ENCODE results near the gene PIGR. TPM values are rescaled to one million over a fixed set of nuclear protein-coding genes. Genes with fewer than 3 reads are reported as not detected.

PIGR gene
- total and polyA plus RNA-seq, 2 of the 8 experiments (the other 6 are each of a cell fraction or from before 2014, with no cell fraction given), result not detected

- Histone ChIP-seq H2BK15ac (ENCODE audit: low read length) (no peak overlapping the region), H3K4ac (replicated peaks; ENCODE audit: insufficient read length, low read depth, low read length) (no peak overlapping the region), H2BK12ac (ENCODE audit: low read depth, low read length) (no peak overlapping the region), H2AK5ac (ENCODE audit: low read depth, low read length) (no peak overlapping the region), H3K4me3 (ENCODE audit: extremely low read depth in 1 of 4, insufficient read depth in 2 of 4, low read depth in 3 of 4, low read length in 4 of 4) (no peak overlapping the region), H2BK20ac (ENCODE audit: low read length) (no peak overlapping the region), H4K8ac (ENCODE audit: extremely low read depth, insufficient read depth, low read length) (no peak overlapping the region), H3K36me3 (ENCODE audit: control insufficient read depth in 2 of 4, insufficient read depth in 4 of 4, low read length in 3 of 4) (no peaks in the 10 kb centered on the region), H2BK120ac (replicated peaks; ENCODE audit: low read depth, low read length) (no peak overlapping the region), H3K27ac (ENCODE audit: low read depth, low read length) (no peak overlapping the region), H3K23ac (ENCODE audit: insufficient read length) (no peak overlapping the region), H4K91ac (replicated peaks; ENCODE audit: insufficient read length, low read length) (no peak overlapping the region), H3K18ac (ENCODE audit: extremely low read depth, low read length) (no peak overlapping the region), H3K79me1 (ENCODE audit: low read depth, low read length) (no peaks in the 10 kb centered on the region), H3K4me2 (ENCODE audit: insufficient read depth in 1 of 2, low read depth in 2 of 2, low read length in 2 of 2) (no peak overlapping the region), H3K14ac (ENCODE audit: insufficient read length) (no peak overlapping the region), H4K5ac (ENCODE audit: insufficient read length, low read depth, low read length) (no peak overlapping the region), H3K79me2 (ENCODE audit: control insufficient read depth in 1 of 2, insufficient read depth in 2 of 2, low read length in 2 of 2) (no peaks in the 10 kb centered on the region), H3K4me1 (replicated peaks in 1 of 4; ENCODE audit: control insufficient read depth in 3 of 4, insufficient read depth in 4 of 4, low read length in 3 of 4) (peaks cover 0 to 3% (median 0%) of the 10 kb centered on the region in 4 experiments; a peak in 2 of 7 replicates), H2BK5ac (ENCODE audit: low read depth, low read length) (no peak overlapping the region), H3K23me2 (ENCODE audit: low read depth, low read length) (no peaks in the 10 kb centered on the region), H3K9ac (replicated peaks in 1 of 4; ENCODE audit: extremely low read depth in 1 of 4, low read depth in 3 of 4, low read length in 3 of 4) (no peak overlapping the region), H3K56ac (replicated peaks; ENCODE audit: insufficient read length, low read depth, low read length) (no peak overlapping the region), H4K20me1 (replicated peaks in 1 of 2; ENCODE audit: control insufficient read depth in 1 of 2, insufficient read depth in 2 of 2, low read length in 2 of 2) (no peaks in the 10 kb centered on the region), H3K27me3 (replicated peaks in 1 of 4; ENCODE audit: control insufficient read depth in 3 of 4, extremely low read depth in 1 of 4, insufficient read depth in 3 of 4, low read length in 3 of 4) (no peaks in the 10 kb centered on the region), H3K9me3 (ENCODE audit: insufficient read depth in 2 of 2, low read depth in 1 of 2, low read length in 1 of 2) (no peaks in the 10 kb centered on the region), H2AFZ (ENCODE audit: low read length) (no peak overlapping the region)
- POLR2A ChIA-PET (ENCODE audit: partially characterized antibody), result interaction anchor here (2.1 kb wide), 1 partner anchor 14 kb away, joined by 4 read pairs; no protein-coding TSS in a partner anchor
- CTCF ChIA-PET (ENCODE audit: partially characterized antibody), result interaction anchor here (0.6 to 7.2 kb wide), 20 partner anchors 11 to 892 kb away, joined by 3 to 52 read pairs (median 4); partner anchors contain the start of genes FCAMR and IL20
- 88% methylated on average over 3 of the region's 3 CpGs; no CpG with 5 or more reads in 1 of the 2 experiments for WGBS, 2 experiments (ENCODE audit: extremely low coverage in 1 of 2, insufficient coverage in 1 of 2, insufficient read length in 1 of 2, insufficient replicate concordance in 2 of 2, low coverage in 1 of 2, low lambda C conversion rate in 2 of 2, missing lambda C conversion rate in 1 of 2)
- FAIRE-seq (no peak), DNase-seq (ENCODE audit: low read depth in 1 of 2, low spot score in 2 of 2) (no peak)
- no peak for TF ChIP-seq MAX (IDR thresholded peaks at IDR 0.05)
- no peak for TF ChIP-seq POU5F1 (IDR thresholded peaks at IDR 0.05; ENCODE audit: low read depth, low read length)
- TF ChIP-seq TBP (IDR thresholded peaks at IDR 0.05; ENCODE audit: low read depth, low read length), result no peak
- TF ChIP-seq RXRA (IDR thresholded peaks at IDR 0.05; ENCODE audit: insufficient read depth, low read depth, low read length), result no peak
- no peak for TF ChIP-seq CBX8 (IDR thresholded peaks at IDR 0.05; ENCODE audit: borderline replicate concordance, low read depth, low read length)
- TF ChIP-seq EP300 (IDR thresholded peaks at IDR 0.05; ENCODE audit: borderline replicate concordance in 1 of 2, low read depth in 2 of 2, low read length in 2 of 2), result no peak
- no peak for TF ChIP-seq TEAD4 (IDR thresholded peaks at IDR 0.05; ENCODE audit: low read depth, low read length)
- no peak for TF ChIP-seq BRCA1 (IDR thresholded peaks at IDR 0.05; ENCODE audit: low read depth, low read length)
- TF ChIP-seq ATF2 (IDR thresholded peaks at IDR 0.05; ENCODE audit: low read length), result no peak
- no peak for TF ChIP-seq CREB1 (IDR thresholded peaks at IDR 0.05)
- TF ChIP-seq CEBPB (IDR thresholded peaks at IDR 0.05; ENCODE audit: low read depth, low read length), result no peak
- no peak for TF ChIP-seq GABPA (IDR thresholded peaks at IDR 0.05; ENCODE audit: borderline replicate concordance, insufficient read depth, low read length)
- no peak for TF ChIP-seq MAFK (IDR thresholded peaks at IDR 0.05; ENCODE audit: low read depth, low read length)
Measured at GRCh38 chr1:206895325-206895724, 50.9 kb downstream of the PIGR start.
